T-helper 1 cell (primary cell): ENCODE data around the gene CTBP2.

Experiments used
- DNase-seq, 5 donors: peaks; one replicate each; pipeline ENCODE4 v3.0.0-alpha.2; 2012 to 2020

The CTBP2 gene

DNA sequence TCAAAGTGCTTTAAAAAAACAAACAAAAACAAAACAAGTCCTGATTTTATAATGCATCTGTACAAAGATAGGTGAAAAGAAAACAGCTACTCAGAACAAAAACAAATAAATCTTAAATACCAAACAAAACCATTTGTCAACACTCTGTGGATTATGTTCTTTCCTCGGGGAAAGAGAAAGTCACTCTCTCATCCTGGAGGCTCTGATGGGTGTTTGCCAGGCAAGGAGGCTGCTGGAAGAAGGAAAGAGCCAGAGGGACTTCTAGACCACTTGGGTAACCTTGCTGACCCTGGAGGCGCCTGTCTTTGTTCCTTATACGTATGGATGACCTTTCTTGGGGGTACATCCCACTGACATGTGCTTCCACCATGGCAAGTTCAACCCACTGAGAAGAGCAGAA, 125.7 kb downstream of the CTBP2 start:
- no peak for DNase-seq

DNA sequence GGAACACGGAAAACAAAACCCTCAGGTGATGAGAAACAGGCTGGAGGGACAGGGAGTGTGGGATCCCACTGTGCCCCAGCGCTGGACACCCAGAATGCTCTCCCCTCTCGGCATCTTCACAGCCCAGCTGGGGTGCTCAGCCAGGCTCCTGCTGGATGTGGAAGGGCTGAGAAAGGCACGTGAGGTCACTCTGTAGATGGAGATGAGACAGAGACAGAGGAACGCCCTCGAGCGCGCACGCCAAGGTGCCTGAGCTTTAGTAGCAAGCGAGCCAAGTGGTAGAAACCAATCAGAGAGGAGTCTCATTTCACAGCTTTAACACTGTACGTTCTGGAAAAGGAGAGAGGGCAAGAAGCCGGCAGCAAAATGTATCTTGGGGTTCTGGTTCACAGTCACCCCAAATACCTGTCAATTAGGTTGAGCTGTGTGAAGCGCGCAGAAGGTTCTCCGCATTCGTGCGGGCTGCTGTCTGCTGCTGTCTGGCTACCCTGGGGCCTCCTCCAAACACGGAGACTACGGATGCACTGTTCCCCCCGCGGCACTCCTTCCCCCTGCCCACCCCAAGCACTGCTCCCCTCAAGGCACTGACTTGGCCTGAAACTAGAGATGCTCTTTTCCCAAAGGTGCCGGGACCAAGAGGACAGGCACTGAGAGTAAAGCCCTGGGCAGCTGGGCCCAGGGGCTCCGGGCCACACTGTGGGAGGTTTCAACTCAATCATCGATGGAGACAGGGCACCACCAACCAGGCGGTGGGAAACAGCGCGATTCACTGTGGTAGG, 127.0 kb downstream of the CTBP2 start:
- DNase-seq: no peak

DNA sequence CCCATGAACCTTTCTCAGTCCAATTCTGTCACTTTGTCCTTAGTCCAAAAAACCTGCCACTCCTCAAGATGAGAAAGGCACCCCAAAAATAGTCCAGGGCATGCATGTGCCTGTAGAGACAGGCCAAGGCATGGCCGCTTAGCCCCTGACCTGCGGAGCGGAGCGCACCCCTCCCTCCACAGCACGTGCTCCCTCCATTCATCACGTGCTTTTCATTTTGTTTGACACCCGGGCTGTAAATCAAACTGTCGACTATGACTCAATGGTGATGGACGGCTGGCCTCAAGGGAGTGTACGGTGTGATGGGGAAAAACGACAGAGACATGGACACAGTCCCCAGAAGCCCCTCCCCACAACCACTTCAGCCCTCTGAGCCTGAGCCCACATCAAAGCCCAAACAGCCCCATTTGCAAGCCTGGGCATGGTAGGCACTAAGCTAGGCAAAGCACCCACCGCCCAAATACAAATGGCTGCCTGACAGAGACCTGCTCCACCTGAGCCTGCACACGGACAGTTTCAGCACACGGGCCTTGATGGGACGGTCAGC, 127.8 kb downstream of the CTBP2 start:
- DNase-seq: no peak

DNA sequence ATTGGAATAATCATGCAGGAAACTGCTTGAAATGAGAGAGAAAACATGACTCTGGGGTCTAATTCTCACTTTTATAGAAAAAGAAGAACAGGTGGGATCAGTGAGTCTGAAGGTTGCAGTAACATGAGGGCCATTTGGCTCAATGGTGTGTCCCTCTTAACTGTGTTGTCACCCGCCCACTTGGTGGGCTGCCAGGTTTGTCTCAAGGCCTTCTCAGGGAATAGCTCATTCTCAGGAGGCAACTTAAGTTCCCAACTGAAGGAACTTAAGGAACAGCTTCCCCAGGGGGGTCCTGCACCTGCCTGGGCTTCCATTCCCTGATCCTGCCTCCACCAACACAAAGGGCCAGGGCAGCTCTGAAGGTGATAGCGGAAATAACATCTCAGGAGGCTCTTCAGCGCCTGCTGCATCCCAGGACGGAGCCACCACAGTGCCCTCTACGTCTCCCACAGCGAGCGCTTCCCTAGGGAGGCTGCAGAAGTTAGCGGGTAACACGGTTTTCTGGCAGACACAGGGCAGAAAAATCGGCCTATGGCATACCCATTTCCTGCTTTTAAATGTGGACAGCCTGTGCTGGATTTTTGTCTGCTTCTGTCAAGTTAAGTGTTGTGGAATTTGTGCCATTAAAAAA, 129.7 kb downstream of the CTBP2 start:
- no peak for DNase-seq

DNA sequence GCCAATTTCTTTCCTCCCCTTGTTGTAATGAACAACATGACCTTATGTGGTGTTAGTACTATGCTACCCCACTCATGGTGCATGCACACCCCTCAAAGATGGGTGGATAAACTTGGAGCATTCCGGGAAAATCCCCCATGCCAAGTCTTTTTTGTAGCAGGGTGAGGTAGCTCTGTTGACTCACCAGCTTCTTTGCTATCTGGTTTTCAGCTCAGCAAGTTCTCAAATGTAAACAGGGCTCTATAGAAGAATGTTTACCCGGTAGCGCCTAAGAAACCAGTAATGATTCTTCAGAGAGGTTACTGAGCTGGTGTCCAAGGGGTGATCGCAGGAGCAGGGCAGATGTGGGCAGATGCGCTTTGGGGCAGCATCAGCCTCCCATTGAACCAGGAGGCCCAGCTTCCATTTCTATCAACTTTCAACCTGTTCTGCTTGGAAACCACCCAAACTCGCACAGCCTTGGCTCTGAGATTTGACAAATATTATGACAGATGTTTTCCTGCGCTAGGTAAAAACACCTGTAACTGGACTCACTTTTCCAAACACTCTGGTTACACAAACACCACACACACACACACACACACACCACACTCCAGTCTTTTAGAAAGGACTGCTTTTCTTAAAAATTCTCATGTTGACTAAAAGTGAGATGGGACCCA, 130.7 kb downstream of the CTBP2 start:
- no peak for DNase-seq

DNA sequence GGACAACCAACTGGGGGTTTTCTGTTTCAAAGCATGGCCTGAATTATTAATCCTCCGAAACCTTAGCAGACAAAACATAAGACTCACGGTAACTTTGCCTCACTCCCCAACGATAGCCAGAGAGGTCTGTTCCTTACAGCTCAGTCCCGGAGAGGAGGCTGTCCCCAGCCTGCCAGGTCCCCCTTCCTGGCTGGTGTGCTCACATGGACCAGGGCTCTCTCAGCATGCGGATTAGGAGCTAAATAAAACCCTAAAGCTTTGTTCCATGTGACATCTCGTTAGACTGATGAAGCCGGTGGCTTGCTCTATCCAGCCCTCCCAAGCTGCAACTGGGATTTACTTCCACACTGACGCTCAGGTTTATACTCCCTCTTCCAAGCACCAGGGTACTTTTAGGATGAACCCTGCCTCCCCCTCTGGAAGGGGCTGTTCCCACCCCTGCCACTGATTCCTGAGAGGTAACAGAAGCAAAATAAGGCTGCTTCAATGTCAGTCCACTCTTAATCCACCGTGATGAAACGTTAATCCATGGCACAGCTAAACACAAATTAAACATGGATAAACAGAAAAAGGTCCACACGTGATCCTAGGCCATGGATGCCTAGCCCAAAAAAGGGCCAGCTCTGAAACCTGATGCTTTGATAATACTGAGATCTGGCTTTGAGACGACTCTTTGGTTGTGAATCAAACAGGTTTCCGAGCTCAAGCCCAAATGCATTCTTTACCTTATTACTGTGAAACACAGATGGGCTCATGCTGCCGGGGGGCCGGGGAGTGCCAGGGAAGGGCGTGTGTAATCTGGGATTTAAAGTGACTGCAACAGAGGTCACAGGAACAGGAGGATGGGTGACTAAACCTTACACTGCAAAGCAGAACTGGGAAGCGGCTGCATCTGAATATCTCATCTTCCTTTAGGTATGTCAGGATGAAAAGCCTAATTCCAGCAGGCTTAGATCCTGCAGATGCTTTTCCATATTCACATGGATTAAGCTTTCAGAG, 132.2 kb downstream of the CTBP2 start:
- no peak for DNase-seq

DNA sequence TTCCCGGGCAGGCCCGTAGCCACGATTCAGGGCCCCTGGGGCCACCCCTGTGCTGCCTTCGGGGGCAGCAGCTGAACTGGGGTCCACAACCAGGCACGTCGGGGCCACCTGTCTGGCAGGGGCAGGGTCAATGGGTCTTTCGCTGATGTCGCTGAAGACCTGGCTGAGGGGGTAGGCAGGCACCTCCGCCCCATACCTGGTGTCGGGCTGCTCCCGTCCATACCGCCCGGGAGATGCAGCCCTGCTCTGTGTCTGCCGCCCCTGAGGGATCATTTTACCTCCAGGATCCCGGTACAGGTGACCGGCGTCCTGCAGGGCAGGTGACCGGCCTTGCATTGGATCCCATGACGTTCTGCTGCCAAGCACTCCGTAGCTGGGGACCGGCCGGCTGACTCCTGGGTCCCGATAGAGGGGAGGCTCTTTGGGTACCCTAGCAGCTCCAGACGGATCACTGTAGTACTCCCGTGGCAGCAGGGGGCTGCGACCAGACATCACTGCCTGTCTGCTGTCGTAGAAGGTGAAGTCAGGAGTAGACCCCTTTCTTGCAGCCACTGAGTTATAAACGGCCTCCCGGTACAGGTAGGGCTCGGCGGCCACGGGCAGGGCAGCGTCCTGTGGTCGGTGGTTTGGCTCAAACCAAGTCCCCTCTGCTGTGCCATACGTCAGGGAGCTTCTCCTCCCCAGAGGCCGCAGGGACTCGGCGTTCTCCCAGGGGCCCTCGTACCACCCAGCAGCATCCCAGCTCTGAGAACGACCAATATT, 133.2 kb downstream of the CTBP2 start:
- DNase-seq: no peak

DNA sequence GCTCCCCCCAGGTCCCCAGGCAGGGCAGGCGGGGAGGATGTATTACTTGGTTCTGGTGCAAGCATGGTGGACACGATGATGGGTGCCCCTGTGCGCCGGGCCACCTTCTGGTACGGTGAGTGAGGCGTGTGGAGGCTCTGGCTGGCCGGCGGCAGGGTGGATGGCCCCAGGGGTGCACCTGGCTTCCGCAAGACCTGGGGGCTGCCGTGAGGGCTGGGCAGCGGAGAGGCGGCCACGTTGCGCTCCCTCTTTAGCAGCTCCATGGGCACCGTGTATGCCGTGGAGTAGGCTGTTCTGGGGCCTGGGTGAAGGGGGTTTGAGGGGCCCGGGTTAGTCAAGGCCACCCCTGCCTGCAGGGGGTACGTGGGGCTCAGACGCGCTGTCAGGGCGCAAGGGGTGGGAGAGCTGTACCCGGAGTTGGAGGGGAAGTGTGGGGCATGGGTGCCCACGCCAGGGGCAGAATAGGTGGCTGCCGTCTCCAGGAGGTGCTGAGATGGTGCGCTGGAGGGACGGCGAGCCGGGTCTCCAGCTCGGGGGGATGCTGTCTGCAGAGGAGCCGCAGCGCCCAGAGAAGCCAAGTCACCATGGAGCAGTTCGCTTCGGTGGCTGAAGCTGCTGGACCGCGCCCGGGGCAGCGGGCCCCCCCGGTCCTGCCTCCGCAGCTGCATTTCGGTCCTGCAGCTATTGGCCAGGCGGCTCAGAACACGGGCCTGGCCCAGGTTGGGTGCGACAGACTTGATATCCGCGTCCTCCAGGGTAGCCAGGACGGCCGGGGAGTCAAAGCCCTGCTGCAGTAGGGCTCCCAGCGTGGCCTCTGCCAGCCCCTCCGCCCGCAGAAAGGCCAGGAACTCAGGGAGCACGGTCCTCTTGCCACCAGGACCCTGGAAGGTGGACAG, 134.1 kb downstream of the CTBP2 start:
- DNase-seq: no peak

DNA sequence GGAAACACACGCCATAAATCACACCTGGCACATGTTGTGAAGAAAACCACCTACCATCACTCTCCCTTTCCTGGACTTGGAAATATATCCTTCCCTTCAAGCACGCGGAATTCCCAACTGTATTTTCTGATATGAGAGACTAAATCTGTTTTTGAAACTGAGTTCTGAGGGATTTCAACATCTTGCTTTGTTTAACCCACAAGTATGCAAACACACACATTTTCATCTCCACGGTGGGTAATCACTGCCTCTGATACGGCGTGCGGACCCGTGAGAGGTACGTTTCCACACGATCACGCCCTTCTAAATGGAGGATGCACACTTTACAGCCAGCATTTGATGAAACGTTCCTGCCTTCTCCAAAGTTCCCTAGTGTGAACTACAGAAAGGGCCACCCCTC, 135.0 kb downstream of the CTBP2 start:
- DNase-seq: no peak

DNA sequence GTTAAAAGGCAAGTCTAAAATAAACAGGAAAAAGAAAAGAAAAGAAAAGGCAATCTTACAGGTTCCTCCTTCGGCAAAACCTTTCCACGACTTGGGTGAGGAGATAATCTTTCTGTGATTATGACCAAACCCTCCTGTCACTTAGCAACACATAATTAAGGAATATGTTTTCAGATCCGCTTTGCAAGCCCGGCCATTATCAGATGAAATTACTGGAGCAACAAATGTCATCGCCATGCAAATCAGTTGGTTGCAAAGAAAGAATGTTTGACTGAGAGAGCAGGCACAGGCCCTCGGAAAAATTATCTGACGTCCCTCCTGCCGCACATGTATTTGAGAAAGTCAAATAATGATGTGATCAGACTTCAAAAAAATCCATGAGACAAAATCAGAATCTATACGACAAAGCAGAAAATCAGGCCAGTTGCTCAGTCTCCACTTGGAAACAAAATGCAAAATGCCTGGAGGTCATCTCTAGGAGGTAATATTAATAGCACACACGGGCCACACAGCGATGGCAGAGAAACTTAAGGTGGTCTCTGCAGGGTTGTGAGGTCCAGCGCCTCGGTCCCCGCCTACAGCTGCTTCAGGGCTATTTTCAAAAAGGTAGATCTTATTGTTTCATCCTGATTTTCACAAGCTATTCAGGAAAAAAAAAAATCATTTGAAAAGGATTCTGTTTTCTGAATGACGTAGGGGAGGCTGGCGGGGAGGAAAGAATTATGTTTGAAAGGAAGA, 135.7 kb downstream of the CTBP2 start:
- DNase-seq: no peak

DNA sequence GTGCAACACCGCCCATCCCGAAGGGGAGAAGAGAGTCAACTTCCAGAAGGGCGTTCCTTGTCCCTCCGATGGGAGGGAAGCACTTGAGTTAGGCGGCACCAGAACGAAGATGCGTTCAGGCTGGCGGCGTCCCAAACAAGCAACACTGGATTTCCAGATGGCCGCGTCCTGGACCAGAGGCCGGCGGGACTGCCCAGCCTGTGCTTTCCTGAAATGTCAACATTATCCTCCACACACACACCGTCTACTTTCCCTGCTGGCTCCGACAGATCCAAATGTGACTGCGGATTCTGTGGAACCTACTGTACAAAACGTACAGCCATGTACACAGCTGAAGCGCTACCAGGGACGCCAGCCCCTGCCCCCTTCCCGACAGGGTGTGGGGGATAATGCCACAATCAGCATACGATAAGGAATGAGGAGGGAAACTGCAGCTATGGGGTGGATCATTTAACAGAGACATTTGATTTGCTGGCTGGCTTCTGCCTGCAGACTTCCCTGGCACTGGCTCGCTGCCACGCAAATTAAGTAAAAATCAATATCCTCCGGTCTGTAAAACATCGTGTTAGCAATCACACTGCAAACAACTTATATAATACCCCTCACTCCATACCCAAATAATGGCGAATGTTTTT, 136.4 kb downstream of the CTBP2 start:
- no peak for DNase-seq

DNA sequence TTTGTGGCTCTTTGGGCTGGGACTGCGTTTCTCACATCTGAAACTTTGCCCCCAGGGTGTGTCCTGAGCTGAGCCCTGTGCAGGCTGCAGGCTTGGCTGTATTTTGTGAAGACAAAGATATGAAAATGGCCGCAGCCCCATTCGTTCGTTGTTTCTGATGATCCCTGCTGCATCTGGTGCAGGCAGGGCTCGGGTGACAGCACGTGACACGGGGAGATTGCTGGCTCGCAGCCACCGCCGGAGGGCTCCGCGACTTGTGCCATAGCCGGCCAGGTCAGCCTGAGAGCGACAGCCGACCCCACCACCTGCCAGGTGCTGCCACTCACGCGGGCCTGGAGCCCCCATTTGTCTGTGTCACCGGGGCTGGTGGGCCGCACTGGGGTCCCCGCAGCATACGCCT, 137.1 kb downstream of the CTBP2 start:
- DNase-seq: no peak

DNA sequence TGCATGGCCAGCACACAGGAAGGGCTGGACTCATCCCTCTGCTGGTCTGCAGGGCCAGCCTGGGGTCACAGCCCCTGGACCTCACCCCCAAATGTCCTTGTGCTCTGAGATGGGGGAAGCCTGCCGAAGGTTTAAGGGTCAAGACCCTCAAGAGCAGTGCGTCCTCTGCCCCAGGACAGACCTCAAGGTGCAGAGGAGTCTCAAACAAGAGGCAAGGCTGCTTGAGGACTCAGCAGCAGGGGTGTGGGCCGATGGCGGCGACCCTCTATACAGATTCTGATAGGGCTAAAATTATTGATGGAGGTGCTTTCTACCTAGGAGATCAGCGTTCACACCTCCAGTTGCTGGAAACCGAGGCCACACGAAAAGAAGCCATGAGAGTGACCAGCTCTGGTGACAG, 137.7 kb downstream of the CTBP2 start:
- no peak for DNase-seq

DNA sequence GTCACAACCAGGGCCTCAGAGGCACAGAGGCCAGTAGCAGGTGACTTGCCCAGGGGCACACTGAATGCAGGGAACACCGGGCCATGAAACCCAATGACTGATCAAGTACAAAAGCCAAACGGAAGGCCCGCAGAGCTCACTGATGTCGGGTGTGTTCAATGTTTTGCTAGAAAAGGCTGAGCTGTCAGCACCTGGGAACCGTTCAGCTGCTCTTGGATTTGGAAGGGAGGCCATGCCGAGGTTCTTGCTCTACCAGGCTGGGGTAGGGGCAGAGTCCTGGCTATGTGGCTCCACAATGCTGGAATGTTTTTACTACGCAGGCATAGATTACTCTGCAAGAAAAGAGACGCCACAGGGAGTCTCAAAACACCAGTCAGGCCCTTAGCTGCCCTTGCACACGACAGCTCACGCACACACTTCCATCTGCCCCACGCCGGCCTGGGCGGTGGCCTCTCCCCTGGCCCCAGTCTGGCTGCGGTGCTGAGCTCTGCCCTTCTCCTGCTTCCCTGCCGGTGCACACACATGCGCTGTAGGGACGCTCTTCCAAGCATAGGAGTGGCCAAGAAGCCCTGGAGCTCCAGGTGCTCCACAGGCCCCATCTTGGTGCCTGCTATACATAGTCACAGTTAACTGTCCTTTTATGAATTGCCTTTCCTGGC, 138.5 kb downstream of the CTBP2 start:
- no peak for DNase-seq

DNA sequence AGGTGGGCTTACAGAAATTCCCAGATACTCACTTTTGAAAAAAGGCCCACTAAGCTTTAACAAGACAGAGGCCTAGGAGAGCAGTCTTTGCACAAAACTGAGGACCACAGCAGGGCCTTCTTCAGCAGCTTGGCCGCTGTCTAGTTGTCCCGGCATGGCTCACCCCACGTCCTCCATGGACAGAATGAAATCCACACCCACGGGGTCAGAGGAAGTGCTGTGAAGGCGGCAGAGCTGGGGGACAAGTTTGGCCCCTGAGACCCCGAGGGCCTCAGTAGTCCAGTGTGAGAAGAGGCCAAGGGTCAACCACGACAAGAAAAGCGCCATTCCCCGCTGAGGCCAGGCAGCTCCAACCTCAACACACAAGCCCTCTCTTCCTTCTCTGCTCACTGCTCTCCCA, 139.5 kb downstream of the CTBP2 start:
- DNase-seq: no peak

DNA sequence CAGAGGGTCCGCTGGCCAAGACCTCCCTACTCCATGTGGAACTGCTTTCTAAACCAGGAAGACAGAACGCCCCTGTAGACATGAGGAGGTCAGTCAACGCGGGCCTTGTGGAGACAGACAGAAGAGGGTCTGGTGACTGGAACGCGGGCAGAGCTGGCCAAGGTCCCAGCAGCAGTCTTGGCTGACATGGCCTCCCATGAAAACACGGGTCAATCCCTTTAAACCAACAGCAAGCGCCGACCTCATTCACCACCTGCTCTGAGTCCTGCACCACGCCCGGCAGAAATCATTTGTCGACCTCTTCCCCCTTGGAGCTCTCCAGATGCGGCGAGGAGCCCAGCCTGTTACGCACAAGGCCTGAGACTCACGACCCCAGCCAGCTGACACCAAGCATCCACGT, 140.0 kb downstream of the CTBP2 start:
- DNase-seq: no peak

DNA sequence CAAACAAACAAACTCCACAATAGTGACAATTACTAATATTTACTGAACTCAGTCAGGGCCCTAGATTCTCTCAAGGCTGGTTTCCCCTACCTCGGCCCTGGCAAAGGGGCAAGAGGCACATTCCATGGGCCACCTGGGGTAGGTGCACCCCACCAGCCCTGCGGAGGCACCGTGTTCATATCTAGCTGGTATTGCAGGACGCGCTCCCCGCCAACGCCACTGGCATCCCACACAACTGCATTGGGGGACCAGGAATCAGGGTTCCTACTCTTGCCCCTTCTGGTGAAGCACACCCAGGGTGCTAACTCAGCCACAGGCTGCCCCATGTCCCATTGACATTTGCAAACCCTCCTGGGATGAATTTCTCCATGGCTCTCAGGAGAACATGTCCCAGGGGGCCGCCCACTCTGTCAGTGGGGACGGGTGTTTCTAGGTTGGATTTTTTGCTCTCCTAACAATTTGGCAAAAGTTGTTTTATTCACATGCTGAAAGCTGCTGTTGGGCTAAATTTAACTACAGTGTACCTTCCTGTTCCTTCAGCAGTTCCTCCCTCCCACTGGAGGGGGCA, 141.7 kb downstream of the CTBP2 start:
- DNase-seq: no peak

DNA sequence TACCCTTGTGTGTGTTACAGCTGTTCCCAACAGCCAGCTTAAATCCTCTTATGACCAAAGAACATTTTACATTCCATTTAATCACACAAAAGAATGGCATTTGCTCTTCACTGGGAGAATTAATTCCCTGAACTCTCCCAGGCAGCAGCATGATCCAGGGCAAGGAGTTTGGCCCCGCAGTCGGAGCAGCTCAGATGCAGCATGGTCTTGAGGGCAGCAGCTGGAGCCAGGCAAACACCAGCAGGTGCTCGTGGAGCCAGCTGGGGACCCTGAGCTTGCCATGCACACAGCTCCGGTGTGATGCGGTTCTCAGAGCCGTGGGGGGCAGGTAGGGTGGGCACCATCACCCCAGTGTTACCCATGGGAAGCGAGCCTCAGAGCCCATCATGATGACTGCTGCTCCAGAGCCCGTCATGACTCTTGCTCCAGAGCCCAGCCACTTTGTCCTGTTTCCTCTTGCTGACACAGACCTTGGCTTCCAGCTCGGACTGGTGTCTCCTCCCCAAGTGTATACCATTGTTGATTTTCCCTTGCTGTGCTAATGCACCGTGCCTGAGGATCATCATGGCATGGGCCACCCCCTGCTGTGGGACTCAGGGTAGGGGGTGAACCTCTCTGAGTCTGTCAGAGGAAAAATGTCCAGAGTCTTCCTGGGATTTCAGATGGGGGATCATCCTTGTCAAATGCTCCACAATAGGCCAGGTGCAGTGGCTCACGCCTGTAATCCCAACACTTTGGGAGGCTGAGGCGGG, 142.6 kb downstream of the CTBP2 start:
- no peak for DNase-seq
